HepG2 (cell line): ENCODE measurements around the gene BUD23. TPM values are rescaled to one million over a fixed set of nuclear protein-coding genes. Genes with fewer than 3 reads are reported as not detected.

Experiments used
- ATM ChIP-seq: fragments of 450-650 bp; IDR thresholded peaks from 2 replicates; pipeline ENCODE4 v1.7.1; 2017; ENCODE audit warnings: mild to moderate bottlenecking, borderline replicate concordance
- CEBPZ ChIP-seq: IDR thresholded peaks from 2 replicates; pipeline ENCODE4 v1.6.1; 2012; ENCODE audit warnings: low read length, improper control_type of control experiment
- GFI1 ChIP-seq: sonication (generic); formaldehyde crosslinking; IDR thresholded peaks from 2 replicates; pipeline ENCODE4 v1.5.0; 2020; ENCODE audit warnings: missing genetic modification reagents, mild to moderate bottlenecking, borderline replicate concordance
- HNRNPH1 ChIP-seq: fragments of 200-400 bp; formaldehyde crosslinking; optimal IDR thresholded peaks from 2 replicates; pipeline ENCODE3; 2017; ENCODE audit warnings: mild to moderate bottlenecking, low read depth, low read length
- HOXA7 ChIP-seq: sonication (generic); formaldehyde crosslinking; IDR thresholded peaks from 2 replicates; pipeline ENCODE4 v1.8.1; 2022; ENCODE audit warnings: mild to moderate bottlenecking, missing genetic modification reagents, moderate library complexity
- JUN ChIP-seq: sonication (generic); formaldehyde crosslinking; IDR thresholded peaks from 2 replicates; pipeline ENCODE4 v1.4.0; 2020; ENCODE audit warnings: mild to moderate bottlenecking, missing genetic modification reagents
- MAFK ChIP-seq, 2 experiments: IDR thresholded peaks in 1 of 2; conservative IDR thresholded peaks in 1 of 2; 2 replicates each; pipeline ENCODE4 v1.6.1; 2011; ENCODE audit warnings: improper control_type of control experiment in 2 of 2, low read length in 2 of 2
- MBD4 ChIP-seq: IDR thresholded peaks from 2 replicates; pipeline ENCODE4 v1.6.1; 2012; ENCODE audit warnings: low read length, inconsistent platforms, borderline replicate concordance
- MEIS2 ChIP-seq: sonication (generic); formaldehyde crosslinking; IDR thresholded peaks from 2 replicates; pipeline ENCODE4 v1.9.0; 2021; ENCODE audit warnings: mild to moderate bottlenecking, missing genetic modification reagents
- NFKB2 ChIP-seq: sonication (generic); formaldehyde crosslinking; IDR thresholded peaks from 2 replicates; pipeline ENCODE4 v1.4.0; 2020; ENCODE audit warnings: missing genetic modification reagents, borderline replicate concordance
- NR3C1 ChIP-seq: sonication (generic); formaldehyde crosslinking; IDR thresholded peaks from 2 replicates; pipeline ENCODE4 v1.4.0; 2020; ENCODE audit warnings: missing genetic modification reagents
- POGZ ChIP-seq: sonication (generic); formaldehyde crosslinking; IDR thresholded peaks from 2 replicates; pipeline ENCODE4 v1.4.0; 2020; ENCODE audit warnings: mild to moderate bottlenecking, missing genetic modification reagents
- RARG ChIP-seq: sonication (generic); formaldehyde crosslinking; IDR thresholded peaks from 2 replicates; pipeline ENCODE4 v1.4.0; 2020; ENCODE audit warnings: low read depth, mild to moderate bottlenecking, missing genetic modification reagents
- SIX1 ChIP-seq: sonication (generic); formaldehyde crosslinking; IDR thresholded peaks from 2 replicates; pipeline ENCODE4 v1.4.0; 2020; ENCODE audit warnings: missing genetic modification reagents, borderline replicate concordance
- TBL1XR1 ChIP-seq: fragments of 150-350 bp; IDR thresholded peaks from 2 replicates; pipeline ENCODE4 v1.6.1; 2014; ENCODE audit warnings: borderline replicate concordance, low read length; ENCODE audit not compliant: partially characterized antibody
- ZFP82 ChIP-seq: sonication (generic); formaldehyde crosslinking; IDR thresholded peaks from 2 replicates; pipeline ENCODE4 v1.5.1; 2020; ENCODE audit warnings: mild to moderate bottlenecking, missing genetic modification reagents, borderline replicate concordance
- ZFX ChIP-seq: sonication (generic); formaldehyde crosslinking; IDR thresholded peaks from 2 replicates; pipeline ENCODE4 v1.4.0; 2020; ENCODE audit warnings: mild to moderate bottlenecking, low read depth, missing genetic modification reagents, moderate library complexity
- ZFY ChIP-seq: sonication (generic); formaldehyde crosslinking; IDR thresholded peaks from 2 replicates; pipeline ENCODE4 v1.4.0; 2020; ENCODE audit warnings: missing genetic modification reagents
- ZIK1 ChIP-seq: sonication (generic); formaldehyde crosslinking; IDR thresholded peaks from 2 replicates; pipeline ENCODE4 v1.5.0; 2020; ENCODE audit warnings: mild to moderate bottlenecking, low read depth, missing genetic modification reagents, borderline replicate concordance
- ZNF160 ChIP-seq: sonication (generic); formaldehyde crosslinking; IDR thresholded peaks from 2 replicates; pipeline ENCODE4 v1.8.0; 2022; ENCODE audit warnings: mild to moderate bottlenecking, inconsistent platforms, missing genetic modification reagents
- ZNF282 ChIP-seq: fragments of 450-650 bp; IDR thresholded peaks from 2 replicates; pipeline ENCODE4 v1.6.1; 2018; ENCODE audit not compliant: partially characterized antibody
- ZNF362 ChIP-seq: sonication (generic); formaldehyde crosslinking; IDR thresholded peaks from 2 replicates; pipeline ENCODE4 v1.4.0; 2020; ENCODE audit warnings: missing genetic modification reagents, mild to moderate bottlenecking, borderline replicate concordance
- ZNF530 ChIP-seq: sonication (generic); formaldehyde crosslinking; IDR thresholded peaks from 2 replicates; pipeline ENCODE4 v1.5.0; 2020; ENCODE audit warnings: low read depth, mild to moderate bottlenecking, missing genetic modification reagents
- ZNF619 ChIP-seq: sonication (generic); formaldehyde crosslinking; IDR thresholded peaks from 2 replicates; pipeline ENCODE4 v1.4.0; 2020; ENCODE audit warnings: mild to moderate bottlenecking, missing genetic modification reagents
- polyA plus RNA-seq, 8 experiments: library from polyadenylated mRNA; depleted of rRNA in 3 of 8; stranded (reverse) in 7 of 8; unstranded in 1 of 8; fragments of >200 nt; fragmentation: Illumina TruSeq in 4 of 8; extraction: Trizol in 4 of 8; gene quantifications; 2 replicates each; pipeline versions ENCODE4 v1.2.1 to v1.2.3, GENCODE V29; 2011 to 2016; ENCODE audit warnings: low read depth in 4 of 8, missing spikeins in 1 of 8, mixed read lengths in 1 of 8; ENCODE audit not compliant: insufficient read depth in 1 of 8
- total RNA-seq, 5 experiments: library from RNA; depleted of rRNA; stranded (reverse); fragments of >200 nt; fragmentation: Illumina TruSeq; extraction: Trizol; gene quantifications; 2 replicates each; pipeline ENCODE4 v1.2.3, GENCODE V29; 2016; ENCODE audit warnings: low read depth in 1 of 5
- TF ChIP-seq, protein P1 (sequence below): IDR thresholded peaks from 2 replicates; pipeline ENCODE4 v1.6.1; 2016; ENCODE audit warnings: mild to moderate bottlenecking

Gene BUD23
- total and polyA plus RNA-seq, 2 of the 13 experiments (the other 11 are each of a cell fraction or from before 2014, with no cell fraction given), result 47.5 to 54.5 TPM

DNA sequence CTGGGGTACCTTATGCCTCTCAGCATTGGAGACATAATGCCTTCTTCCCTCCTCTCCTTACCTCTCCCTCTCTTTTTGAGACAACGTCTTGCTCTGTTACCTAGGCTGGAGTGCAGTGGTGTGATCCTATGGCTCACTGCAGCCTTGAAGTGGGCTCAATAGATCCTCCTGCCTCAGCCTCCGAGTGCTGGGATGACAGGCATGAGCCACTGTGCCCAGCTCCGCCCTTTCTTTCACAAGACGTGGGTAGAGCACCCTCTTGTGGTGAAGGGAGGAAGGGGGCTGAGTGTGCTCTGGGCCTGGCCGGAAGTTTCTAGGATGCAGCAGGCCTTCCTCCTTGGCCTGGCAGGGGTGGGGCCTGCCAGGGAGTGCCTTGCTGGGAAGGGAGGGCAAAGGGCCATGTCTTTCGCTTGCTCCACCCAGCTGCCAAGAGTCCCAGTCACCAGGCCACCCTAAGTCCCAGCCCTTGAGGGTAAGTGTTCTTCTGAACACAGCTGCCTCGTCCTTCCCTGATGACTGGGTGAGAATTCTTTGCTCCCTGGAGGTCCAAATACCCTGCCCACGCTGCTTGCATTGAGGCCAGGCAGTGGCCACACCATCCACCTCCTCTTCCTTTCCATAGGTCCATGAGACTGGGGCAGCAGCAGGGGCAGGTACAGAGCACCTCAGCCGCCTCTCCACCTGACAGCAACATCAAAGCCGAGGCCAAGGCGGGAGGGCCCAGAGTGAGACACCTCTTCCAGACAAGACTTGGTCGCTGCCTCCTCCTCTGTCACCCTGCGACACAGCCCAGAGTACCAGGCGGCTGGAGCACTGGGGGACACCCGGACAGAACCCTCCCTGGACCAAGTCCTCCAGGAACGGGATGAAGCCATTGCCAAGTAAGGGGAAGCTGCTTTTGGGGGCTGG, 51.5 kb downstream of the BUD23 start (continued):
- TF ChIP-seq ZNF282 (no peak), ZFP82 (CRISPR knock-in tag) (no peak), ZFY (CRISPR knock-in tag) (peak; percentile 80; the same call in 1 of the 2 replicates), GFI1 (no peak), SIX1 (CRISPR knock-in tag) (no peak; the same call in 1 of the 2 replicates), MEIS2 (CRISPR knock-in tag) (no peak), ZNF619 (no peak), ZNF530 (CRISPR knock-in tag) (no peak), JUN (CRISPR knock-in tag) (no peak), RARG (CRISPR knock-in tag) (no peak), POGZ (CRISPR knock-in tag) (0 out of 2 replicates have a peak, but pooled peaks have one; percentile 52), ZIK1 (CRISPR knock-in tag) (no peak), MBD4 (no peak), ATM (no peak), HNRNPH1 (no peak), ZNF160 (no peak), TBL1XR1 (no peak), CEBPZ (no peak), HOXA7 (CRISPR knock-in tag) (no peak), NR3C1 (CRISPR knock-in tag) (no peak), NFKB2 (peak; percentile 64; the same call in 1 of the 2 replicates), MAFK (conservative IDR thresholded peaks at IDR 0.05 in 1 of 2, IDR thresholded peaks at IDR 0.05 in 1 of 2; ENCODE audit: low read length in 2 of 2) (no peak), ZNF362 (peak; percentile 18; the same call in 1 of the 2 replicates), ZFX (CRISPR knock-in tag) (peak; percentile 89)
- TF ChIP-seq, protein P1, sequence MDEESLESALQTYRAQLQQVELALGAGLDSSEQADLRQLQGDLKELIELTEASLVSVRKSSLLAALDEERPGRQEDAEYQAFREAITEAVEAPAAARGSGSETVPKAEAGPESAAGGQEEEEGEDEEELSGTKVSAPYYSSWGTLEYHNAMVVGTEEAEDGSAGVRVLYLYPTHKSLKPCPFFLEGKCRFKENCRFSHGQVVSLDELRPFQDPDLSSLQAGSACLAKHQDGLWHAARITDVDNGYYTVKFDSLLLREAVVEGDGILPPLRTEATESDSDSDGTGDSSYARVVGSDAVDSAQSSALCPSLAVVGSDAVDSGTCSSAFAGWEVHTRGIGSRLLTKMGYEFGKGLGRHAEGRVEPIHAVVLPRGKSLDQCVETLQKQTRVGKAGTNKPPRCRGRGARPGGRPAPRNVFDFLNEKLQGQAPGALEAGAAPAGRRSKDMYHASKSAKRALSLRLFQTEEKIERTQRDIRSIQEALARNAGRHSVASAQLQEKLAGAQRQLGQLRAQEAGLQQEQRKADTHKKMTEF (CRISPR knock-in tag), result 0 out of 2 replicates have a peak, but pooled peaks have one; percentile 27
